Epithelial cell of proximal tubule (primary cell): ENCODE results near the gene MDM1. TPM values are rescaled to one million over a fixed set of nuclear protein-coding genes. Genes with fewer than 3 reads are reported as not detected.

Experiments
- DNase-seq: peaks from one replicate; pipeline ENCODE4 v3.0.0-alpha.2; 2011; ENCODE audit warnings: low read depth
- H3K4me3 ChIP-seq: 2 replicates; pipeline ENCODE4 v1.5.1; 2011; ENCODE audit warnings: low read depth, mild to moderate bottlenecking, low read length
- CTCF ChIP-seq: conservative IDR thresholded peaks from 2 replicates; pipeline ENCODE4 v1.5.1; 2012; ENCODE audit warnings: low read depth, mild to moderate bottlenecking, low read length
- total RNA-seq: library from RNA; depleted of rRNA; stranded (reverse); fragments of >200 nt; gene quantifications from 2 replicates; pipeline ENCODE4 v1.2.3, GENCODE V29; 2015

MDM1 gene
- total RNA-seq, 1 donor from 2014 or later: 3.9 TPM

- no peak overlapping the region for H3K4me3 ChIP-seq
- TF ChIP-seq CTCF: no peak
- DNase-seq: no peak
These were observed 27.5 kb downstream of the MDM1 start for GRCh38 chr12:68304626-68305025.

GRCh38 chr12:68303850-68304249, 28.3 kb downstream of the MDM1 start:
- no peak for DNase-seq
- H3K4me3 ChIP-seq: no peak overlapping the region
- TF ChIP-seq CTCF: no peak

GRCh38 chr12:68297929-68298328, 34.2 kb downstream of the MDM1 start:
- no peak overlapping the region for H3K4me3 ChIP-seq
- DNase-seq: no peak
- no peak for TF ChIP-seq CTCF

- DNase-seq: no peak
- H3K4me3 ChIP-seq: no peak overlapping the region
These were observed 37.9 kb downstream of the MDM1 start for GRCh38 chr12:68294251-68294650.

GRCh38 chr12:68293347-68293746, 38.8 kb downstream of the MDM1 start:
- TF ChIP-seq CTCF: no peak
- no peak for DNase-seq
- H3K4me3 ChIP-seq: no peak overlapping the region

More at GRCh38 chr12:68294251-68294650, 37.9 kb downstream of the MDM1 start:
- TF ChIP-seq CTCF: no peak

GRCh38 chr12:68292151-68292943, 39.8 kb downstream of the MDM1 start:
- no peak for DNase-seq
- no peak overlapping the region for H3K4me3 ChIP-seq
- no peak for TF ChIP-seq CTCF
